ENCODE results near the gene DYRK1A. TPM values are rescaled to one million over a fixed set of nuclear protein-coding genes. Genes with fewer than 3 reads are reported as not detected.

DYRK1A gene
- polyA plus RNA-seq, 1 donor (not counting 4 experiments of a cell fraction or from before 2014, with no cell fraction given) = 25.3 TPM

GRCh38 chr21:37560385-37560784 is 193.8 kb downstream of the DYRK1A start:
- H2AFZ ChIP-seq (ENCODE audit: control insufficient read depth, low read length) = no peak overlapping the region
- H3K4me1 ChIP-seq (ENCODE audit: control insufficient read depth, extremely low read depth, insufficient read depth, low read length) = peaks cover 17% of the 10 kb centered on the region
- no peak overlapping the region for H3K4me3 ChIP-seq (ENCODE audit: control insufficient read depth in 2 of 3, extremely low read depth in 1 of 3, insufficient read depth in 2 of 3, low read depth in 1 of 3, low read length in 3 of 3)
- no peak overlapping the region for H3K4me2 ChIP-seq (ENCODE audit: control insufficient read depth, extremely low read depth, insufficient read depth, low read depth, low read length)
- H3K9me1 ChIP-seq (ENCODE audit: control insufficient read depth, extremely low read depth, insufficient read depth, low read length) = no peaks in the 10 kb centered on the region
- H3K9ac ChIP-seq (ENCODE audit: control insufficient read depth, extremely low read depth, insufficient read depth, low read length) = no peak overlapping the region
- no peaks in the 10 kb centered on the region for H3K27me3 ChIP-seq (ENCODE audit: control insufficient read depth, extremely low read depth, insufficient read depth, low read length)
- no peaks in the 10 kb centered on the region for H3K9me3 ChIP-seq (ENCODE audit: control insufficient read depth, low read depth, low read length)
- no peak overlapping the region for H3K27ac ChIP-seq (ENCODE audit: control insufficient read depth, insufficient read depth, low read length)
- H4K20me1 ChIP-seq (ENCODE audit: control insufficient read depth, extremely low read depth, insufficient read depth, low read length) = no peaks in the 10 kb centered on the region
- no peak for TF ChIP-seq CTCF (optimal IDR thresholded peaks at IDR 0.05 in 1 of 3, IDR thresholded peaks at IDR 0.05 in 1 of 3, conservative IDR thresholded peaks at IDR 0.05 in 1 of 3; ENCODE audit: extremely low read depth in 1 of 3, insufficient read depth in 2 of 3, low read length in 3 of 3)
- no peak for TF ChIP-seq EZH2 (IDR thresholded peaks at IDR 0.05; ENCODE audit: low read length)
- DNase-seq (ENCODE audit: low read depth, low spot score) = no peak
- no peaks in the 10 kb centered on the region for H3K79me2 ChIP-seq (ENCODE audit: control insufficient read depth, insufficient read depth, low read length)
- H3K36me3 ChIP-seq (ENCODE audit: control insufficient read depth in 2 of 2, extremely low read depth in 1 of 2, insufficient read depth in 2 of 2, low read length in 2 of 2) = no peaks in the 10 kb centered on the region
- dilution Hi-C loops (cut with MboI; ENCODE audit: extremely low pct_ligation_motif_present, low sequenced_read_pairs) = no loop called here
- FAIRE-seq = no peak

GRCh38 chr21:37561506-37561905 is 194.9 kb downstream of the DYRK1A start:
- FAIRE-seq = no peak
- dilution Hi-C loops (cut with MboI; ENCODE audit: extremely low pct_ligation_motif_present, low sequenced_read_pairs) = no loop called here

More at GRCh38 chr21:37561506-37561905, 194.9 kb downstream of the DYRK1A start:
- Histone ChIP-seq H3K36me3 (ENCODE audit: control insufficient read depth in 2 of 2, extremely low read depth in 1 of 2, insufficient read depth in 2 of 2, low read length in 2 of 2) (no peaks in the 10 kb centered on the region), H3K79me2 (ENCODE audit: control insufficient read depth, insufficient read depth, low read length) (no peaks in the 10 kb centered on the region), H3K9ac (ENCODE audit: control insufficient read depth, extremely low read depth, insufficient read depth, low read length) (no peak overlapping the region), H3K4me3 (ENCODE audit: control insufficient read depth in 2 of 3, extremely low read depth in 1 of 3, insufficient read depth in 2 of 3, low read depth in 1 of 3, low read length in 3 of 3) (no peak overlapping the region), H3K4me2 (ENCODE audit: control insufficient read depth, extremely low read depth, insufficient read depth, low read depth, low read length) (no peak overlapping the region), H3K9me1 (ENCODE audit: control insufficient read depth, extremely low read depth, insufficient read depth, low read length) (no peaks in the 10 kb centered on the region), H2AFZ (ENCODE audit: control insufficient read depth, low read length) (no peak overlapping the region), H3K4me1 (ENCODE audit: control insufficient read depth, extremely low read depth, insufficient read depth, low read length) (peaks cover 17% of the 10 kb centered on the region), H3K27me3 (ENCODE audit: control insufficient read depth, extremely low read depth, insufficient read depth, low read length) (no peaks in the 10 kb centered on the region), H3K27ac (ENCODE audit: control insufficient read depth, insufficient read depth, low read length) (no peak overlapping the region), H3K9me3 (ENCODE audit: control insufficient read depth, low read depth, low read length) (no peaks in the 10 kb centered on the region), H4K20me1 (ENCODE audit: control insufficient read depth, extremely low read depth, insufficient read depth, low read length) (no peaks in the 10 kb centered on the region)
- TF ChIP-seq EZH2 (IDR thresholded peaks at IDR 0.05; ENCODE audit: low read length) (no peak), CTCF (optimal IDR thresholded peaks at IDR 0.05 in 1 of 3, IDR thresholded peaks at IDR 0.05 in 1 of 3, conservative IDR thresholded peaks at IDR 0.05 in 1 of 3; ENCODE audit: extremely low read depth in 1 of 3, insufficient read depth in 2 of 3, low read length in 3 of 3) (no peak)
- no peak for DNase-seq (ENCODE audit: low read depth, low spot score)
